Left ventricle myocardium inferior (tissue), 1 donor: Measurements from ENCODE around the gene PRDM12. TPM values are rescaled to one million over a fixed set of nuclear protein-coding genes. Genes with fewer than 3 reads are reported as not detected.

Experiments used
- DNase-seq: peaks from one replicate; pipeline ENCODE4 v3.0.0-alpha.2; 2020
- H3K27ac ChIP-seq: fragments of 200-600 bp; replicated peaks from 2 replicates; pipeline ENCODE4 v1.8.0; 2021
- H3K27me3 ChIP-seq: fragments of 200-600 bp; 2 replicates; pipeline ENCODE4 v1.8.0; 2021; ENCODE audit warnings: low read depth
- H3K36me3 ChIP-seq: fragments of 200-600 bp; 2 replicates; pipeline ENCODE4 v1.8.0; 2021
- H3K4me1 ChIP-seq: fragments of 200-600 bp; 2 replicates; pipeline ENCODE4 v1.8.0; 2021
- H3K4me3 ChIP-seq: fragments of 200-600 bp; 2 replicates; pipeline ENCODE4 v1.8.0; 2021; ENCODE audit warnings: mild to moderate bottlenecking, moderate library complexity
- H3K9me3 ChIP-seq: fragments of 200-600 bp; replicated peaks from 2 replicates; pipeline ENCODE4 v1.8.0; 2021
- intact Hi-C: fragments of 100-400 bp; cut with micrococcal nuclease; formaldehyde crosslinking; loops from one replicate; pipeline ENCODE4 v1.11.0; 2022
- total RNA-seq: library from RNA; stranded (reverse); fragmentation: NEBNext Ultra II Directional; extraction: Animal tissue kit (Norgen Biotek cat#: 25700); gene quantifications from one replicate; pipeline ENCODE4 v1.2.1, GENCODE V29; 2021
- TF ChIP-seq, protein P1 (sequence below): fragments of 200-600 bp; IDR thresholded peaks from 2 replicates; pipeline ENCODE4 v1.8.0; 2021; ENCODE audit warnings: antibody characterized with exemption, mild to moderate bottlenecking, borderline replicate concordance
- donor health status: DM: no; HTN: yes; CAD: no; lungs with severe emphysema.

The PRDM12 gene
- total RNA-seq, 1 donor from 2014 or later: not detected

DNA sequence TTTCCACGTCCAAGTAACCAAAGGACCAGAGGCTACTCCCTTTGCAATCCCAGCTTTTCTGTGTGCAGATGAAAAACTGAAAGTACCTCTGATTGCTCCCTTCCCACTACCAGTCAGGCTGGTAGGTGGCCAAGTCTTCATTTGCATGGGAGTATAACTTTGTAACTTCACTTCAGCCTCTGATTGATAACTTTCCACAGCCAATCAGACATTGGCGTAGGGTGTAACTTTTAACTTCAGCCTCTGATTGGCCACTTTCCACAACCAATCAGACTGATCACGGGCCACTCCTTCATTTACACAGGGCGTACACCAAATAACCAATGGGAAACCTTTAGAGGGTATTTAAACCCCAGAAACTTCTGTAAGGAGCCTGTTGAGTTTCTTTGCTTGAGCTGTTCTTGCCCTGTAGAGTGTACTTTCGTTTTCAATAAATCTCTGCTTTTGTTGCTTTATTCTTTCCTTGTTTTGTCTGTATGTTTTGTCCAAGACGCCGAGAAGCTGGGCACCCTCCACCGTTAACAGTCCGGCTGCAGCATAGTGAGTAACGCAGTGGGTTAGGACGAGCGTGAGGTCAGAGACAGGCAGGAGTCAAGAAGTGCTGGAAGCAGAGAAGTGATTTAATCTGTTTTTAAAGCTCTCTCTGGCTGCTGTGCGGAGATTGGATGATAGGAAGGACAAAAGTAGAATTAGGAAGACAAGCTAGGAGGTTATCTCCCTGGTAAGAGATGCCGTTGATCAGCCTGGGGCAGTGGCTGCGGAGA lies 25.7 kb downstream of the PRDM12 start:
- peak overlapping the region; percentile 56 for H3K27ac ChIP-seq
- DNase-seq: no peak
- peaks cover under 1% of the 10 kb centered on the region for H3K36me3 ChIP-seq
- peaks cover 4% of the 10 kb centered on the region for H3K9me3 ChIP-seq
- TF ChIP-seq, protein P1, sequence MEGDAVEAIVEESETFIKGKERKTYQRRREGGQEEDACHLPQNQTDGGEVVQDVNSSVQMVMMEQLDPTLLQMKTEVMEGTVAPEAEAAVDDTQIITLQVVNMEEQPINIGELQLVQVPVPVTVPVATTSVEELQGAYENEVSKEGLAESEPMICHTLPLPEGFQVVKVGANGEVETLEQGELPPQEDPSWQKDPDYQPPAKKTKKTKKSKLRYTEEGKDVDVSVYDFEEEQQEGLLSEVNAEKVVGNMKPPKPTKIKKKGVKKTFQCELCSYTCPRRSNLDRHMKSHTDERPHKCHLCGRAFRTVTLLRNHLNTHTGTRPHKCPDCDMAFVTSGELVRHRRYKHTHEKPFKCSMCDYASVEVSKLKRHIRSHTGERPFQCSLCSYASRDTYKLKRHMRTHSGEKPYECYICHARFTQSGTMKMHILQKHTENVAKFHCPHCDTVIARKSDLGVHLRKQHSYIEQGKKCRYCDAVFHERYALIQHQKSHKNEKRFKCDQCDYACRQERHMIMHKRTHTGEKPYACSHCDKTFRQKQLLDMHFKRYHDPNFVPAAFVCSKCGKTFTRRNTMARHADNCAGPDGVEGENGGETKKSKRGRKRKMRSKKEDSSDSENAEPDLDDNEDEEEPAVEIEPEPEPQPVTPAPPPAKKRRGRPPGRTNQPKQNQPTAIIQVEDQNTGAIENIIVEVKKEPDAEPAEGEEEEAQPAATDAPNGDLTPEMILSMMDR: no peak
- peak overlapping the region; percentile 48 for H3K4me3 ChIP-seq
- no peaks in the 10 kb centered on the region for H3K27me3 ChIP-seq
- intact Hi-C loops: no loop called here
- peaks cover 30% of the 10 kb centered on the region for H3K4me1 ChIP-seq

DNA sequence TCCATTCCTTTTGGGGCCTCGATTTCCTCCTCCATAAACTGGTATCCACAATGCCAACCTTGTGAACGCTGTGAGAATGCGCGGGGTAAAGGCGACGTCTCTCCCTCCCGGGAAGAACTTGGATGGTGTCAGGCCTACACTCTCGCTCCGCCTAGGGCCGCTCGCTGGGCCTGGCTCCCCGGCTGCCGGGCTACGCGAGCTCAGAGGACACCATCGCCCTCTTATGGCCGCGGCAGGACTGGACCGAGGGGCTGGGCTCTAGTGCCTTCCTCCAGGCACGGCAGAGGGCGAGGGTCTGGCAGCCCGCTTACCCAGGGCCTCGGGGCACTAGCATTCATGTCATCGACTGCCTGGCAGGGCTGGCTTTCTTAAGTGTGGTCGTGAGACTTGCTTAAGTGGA lies 27.9 kb downstream of the PRDM12 start:
- no peak for DNase-seq
- intact Hi-C loops: no loop called here
- TF ChIP-seq, protein P1: peak; percentile 25
- Histone ChIP-seq H3K4me1 (peaks cover 33% of the 10 kb centered on the region), H3K9me3 (no peaks in the 10 kb centered on the region), H3K36me3 (peaks cover 23% of the 10 kb centered on the region), H3K27ac (no peak overlapping the region), H3K27me3 (no peaks in the 10 kb centered on the region), H3K4me3 (peak overlapping the region; percentile 87)

DNA sequence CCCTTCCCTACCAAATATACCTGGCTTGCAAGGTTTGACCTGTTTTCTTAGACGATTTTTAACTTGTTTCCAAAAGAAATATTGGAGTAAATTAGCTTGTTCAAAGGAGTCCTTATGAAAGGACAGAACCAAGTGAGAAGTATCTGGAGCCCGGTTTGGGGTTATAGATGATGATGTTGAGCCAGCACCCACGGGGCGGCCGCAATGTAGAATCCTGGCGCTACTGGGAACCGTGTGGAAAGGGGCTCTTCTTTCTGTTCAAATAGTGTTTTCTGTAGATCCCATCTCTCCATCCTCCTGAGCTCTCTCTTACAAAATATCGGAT lies 28.7 kb downstream of the PRDM12 start:
- DNase-seq: no peak
- Histone ChIP-seq H3K27ac (peak overlapping the region; percentile 80), H3K4me1 (peaks cover 33% of the 10 kb centered on the region)

DNA sequence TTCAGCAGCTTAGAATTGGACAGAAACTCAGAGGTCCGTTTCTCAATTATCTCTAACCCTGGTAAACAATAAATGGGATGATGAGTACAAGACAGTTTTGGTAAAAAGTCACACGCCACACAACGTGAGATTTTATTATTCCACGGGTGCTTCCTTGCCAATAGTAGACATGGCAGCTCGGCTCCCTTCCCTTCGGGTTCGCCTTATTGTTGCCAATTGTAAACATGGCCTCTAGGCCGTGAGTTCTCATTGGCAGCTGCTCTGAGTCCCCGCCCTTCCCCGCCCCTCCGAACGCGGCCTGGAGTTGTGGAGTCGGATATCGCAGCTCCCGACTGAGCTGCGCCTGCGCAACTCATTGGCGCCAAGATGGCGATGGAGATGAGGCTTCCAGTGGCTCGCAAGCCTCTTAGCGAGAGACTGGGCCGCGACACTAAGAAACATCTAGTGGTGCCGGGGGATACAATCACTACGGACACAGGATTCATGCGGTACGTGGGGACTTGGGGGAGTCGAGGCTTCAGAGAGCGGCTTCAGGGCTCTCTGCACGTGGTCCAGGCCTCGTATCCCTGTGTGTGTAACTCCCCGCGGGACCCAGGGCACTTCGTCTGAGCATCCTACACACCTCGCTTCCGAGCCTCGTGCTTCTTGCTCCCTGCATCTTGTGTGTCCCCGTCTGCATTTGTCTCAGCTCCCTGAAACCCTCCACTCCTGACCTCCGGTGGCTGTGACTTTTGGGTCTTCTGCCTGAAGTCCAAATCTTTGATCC lies 29.2 kb downstream of the PRDM12 start, which contains the start of gene EXOSC2:
Gene EXOSC2, plus strand, starts transcription at position 355 of the 766 bp plus-strand sequence. Its CDS starts 12 bp downstream, at position 367.
- H3K4me1 ChIP-seq: peaks cover 33% of the 10 kb centered on the region

More for the DNA sequence above, 28.7 kb downstream of the PRDM12 start:
- intact Hi-C loops: no loop called here
- Histone ChIP-seq H3K9me3 (no peaks in the 10 kb centered on the region), H3K36me3 (peaks cover 29% of the 10 kb centered on the region), H3K4me3 (peak overlapping the region; percentile 87), H3K27me3 (no peaks in the 10 kb centered on the region)
- TF ChIP-seq, protein P1: no peak

DNA sequence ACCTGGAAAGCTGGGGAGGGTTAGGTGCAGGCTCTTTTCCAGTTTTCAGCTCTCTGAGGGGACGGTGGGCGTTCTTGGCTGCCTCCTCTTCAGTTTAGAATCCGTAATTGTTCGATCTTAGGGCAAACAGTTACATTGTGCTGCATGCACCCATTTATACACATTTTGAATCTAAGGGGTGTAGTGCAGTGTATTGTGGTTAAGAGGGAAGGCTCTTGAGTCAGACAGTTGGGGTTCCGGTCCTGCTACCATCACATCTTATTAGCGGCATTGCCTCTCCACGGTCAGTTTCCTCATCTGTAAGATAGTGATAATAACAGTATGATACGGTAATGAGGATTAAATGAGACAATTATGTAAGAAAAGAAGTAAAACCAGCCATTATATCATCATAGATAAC lies 29.8 kb downstream of the PRDM12 start:
- intact Hi-C loops: no loop called here
- DNase-seq: no peak
- TF ChIP-seq, protein P1: no peak
- peaks cover 41% of the 10 kb centered on the region for H3K36me3 ChIP-seq
- H3K27me3 ChIP-seq: no peaks in the 10 kb centered on the region
- H3K4me3 ChIP-seq: peak overlapping the region; percentile 87
- H3K27ac ChIP-seq: peak overlapping the region; percentile 61
- peaks cover 33% of the 10 kb centered on the region for H3K4me1 ChIP-seq
- H3K9me3 ChIP-seq: no peaks in the 10 kb centered on the region

More for the DNA sequence above, 29.2 kb downstream of the PRDM12 start, which contains the start of gene EXOSC2:
- intact Hi-C loops: no loop called here
- peak; percentile 99 for DNase-seq
- Histone ChIP-seq H3K27ac (peak within 1 kb of the TSS; percentile 80), H3K9me3 (no peaks in the 10 kb centered on the region), H3K4me3 (peak within 1 kb of the TSS; percentile 87), H3K27me3 (no peaks in the 10 kb centered on the region), H3K36me3 (peaks cover 35% of the 10 kb centered on the region)
- TF ChIP-seq, protein P1: no peak
